GM18873 (cell line): ENCODE measurements around the gene RAB1A.
"Not testable (repeated sequence)": the region's sequence is repeated elsewhere in the genome, so short reads cannot be mapped to it uniquely, and the experiment has no call there.

Experiments used
- ATAC-seq: cut with Tn5 transposase; IDR thresholded peaks from one replicate; pipeline ENCODE4 v1.9.1; 2021; ENCODE audit warnings: mild to moderate bottlenecking, moderate library complexity, moderate number of reproducible peaks; ENCODE audit not compliant: unreplicated experiment, low FRiP score

Gene RAB1A

DNA sequence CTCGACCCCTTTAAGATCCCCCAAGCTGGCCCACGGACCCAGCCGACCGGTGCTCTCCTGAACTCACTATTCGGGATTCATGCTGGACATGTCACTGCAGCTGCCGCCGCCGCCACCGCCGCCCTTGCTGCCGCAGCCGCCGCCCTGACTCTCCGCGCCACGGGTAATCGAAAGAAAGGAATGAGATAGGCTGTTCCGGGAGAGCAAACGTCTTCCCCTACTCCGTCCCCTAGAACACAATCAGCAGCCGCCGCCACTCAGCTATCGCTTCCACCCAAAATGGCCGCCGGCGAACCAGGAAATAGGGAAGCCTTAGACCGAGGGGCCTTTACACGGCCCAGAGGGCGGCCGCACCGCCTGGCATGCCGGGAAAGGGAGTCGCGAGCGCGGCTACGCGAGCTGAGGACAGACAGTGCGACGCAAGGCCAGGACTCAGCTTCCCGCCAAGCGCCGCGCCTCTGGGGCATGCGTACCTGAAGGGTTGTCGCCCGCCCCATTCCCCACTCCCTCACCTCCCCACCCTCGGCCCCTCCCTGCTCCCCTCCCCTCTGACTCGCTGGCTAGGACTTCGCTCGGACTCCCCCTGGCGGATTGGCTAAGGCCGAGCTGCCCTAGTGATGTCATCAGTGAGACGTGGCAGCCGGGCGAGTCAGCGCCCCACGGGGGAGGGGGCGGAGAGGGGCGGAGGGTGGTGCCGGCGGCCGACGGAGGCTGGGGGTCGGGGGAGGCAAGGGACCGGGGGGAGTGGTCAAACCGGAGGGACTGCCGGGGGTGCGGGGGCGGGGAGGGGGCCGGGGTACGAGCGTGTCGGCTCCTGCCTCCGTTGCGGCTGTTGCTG lies at the start of gene RAB1A:
TSS of gene RAB1A (minus strand) at position 281 of the 838 bp plus-strand sequence. CDS start at position 90, 191 bp downstream.
- ATAC-seq, result peak; percentile 93

DNA sequence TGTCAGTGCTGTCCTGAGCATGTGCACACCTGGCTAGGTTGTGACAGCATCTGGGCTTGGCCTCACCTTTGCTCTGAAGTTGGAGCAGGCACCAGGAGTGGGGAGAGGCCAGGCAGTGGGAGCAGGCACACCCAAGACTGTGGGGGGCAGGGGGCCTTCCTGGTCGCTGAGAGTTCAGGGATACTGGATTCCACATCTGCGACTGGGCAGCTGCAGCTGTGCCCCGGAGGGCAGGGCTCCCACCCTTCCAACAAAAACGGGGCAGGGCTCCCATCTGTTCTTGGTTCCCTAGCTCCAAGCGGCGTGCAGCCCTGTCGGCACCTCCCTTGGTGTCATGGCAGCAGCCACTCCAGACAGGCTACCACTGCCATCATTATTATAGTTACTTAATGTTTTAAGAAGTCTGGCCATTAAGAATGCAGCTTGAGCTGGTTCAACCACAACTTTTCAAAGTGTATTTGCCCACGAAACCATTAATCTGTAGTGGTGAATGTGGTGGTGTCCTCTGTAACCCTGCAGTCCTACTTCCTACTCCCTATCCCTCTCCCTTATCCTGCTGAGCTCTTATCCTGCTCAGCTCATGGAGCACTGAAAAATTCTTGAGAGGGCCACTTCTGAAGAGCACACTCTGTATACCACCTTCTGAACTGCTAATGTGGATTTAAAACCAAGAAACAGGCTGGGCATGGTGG lies 48.0 kb upstream of the RAB1A start:
- ATAC-seq, result no peak

DNA sequence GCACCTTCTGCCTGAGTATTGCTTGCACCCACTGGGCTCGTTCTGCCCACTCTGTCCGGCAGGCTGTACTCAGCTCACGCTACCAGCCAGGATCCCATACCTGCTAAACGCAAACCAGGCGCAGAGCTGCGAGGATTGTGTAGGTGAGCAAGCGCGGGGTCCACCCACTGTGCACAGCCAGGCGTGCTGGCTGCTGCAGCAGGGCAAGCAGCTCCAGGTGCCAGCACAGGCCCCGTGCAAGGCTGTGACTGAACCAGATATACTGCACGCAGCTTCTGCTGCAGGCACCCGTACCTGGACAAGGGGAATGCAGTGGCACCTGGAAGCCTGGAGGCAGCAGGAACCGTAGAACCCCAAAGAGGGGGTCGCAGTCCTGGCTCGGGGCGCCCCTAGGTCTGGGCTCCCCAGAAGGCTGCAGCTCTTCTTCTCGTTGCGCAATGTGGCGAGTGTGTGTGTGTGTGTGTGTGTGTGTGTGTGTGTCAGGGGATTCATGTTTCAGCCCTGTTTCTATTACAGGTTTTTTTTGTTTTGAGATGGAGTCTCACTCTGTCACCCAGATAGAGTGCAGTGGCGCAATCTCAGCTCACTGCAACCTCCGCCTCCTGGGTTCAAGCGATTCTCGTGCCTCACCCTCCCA lies 46.1 kb upstream of the RAB1A start:
- no peak for ATAC-seq

DNA sequence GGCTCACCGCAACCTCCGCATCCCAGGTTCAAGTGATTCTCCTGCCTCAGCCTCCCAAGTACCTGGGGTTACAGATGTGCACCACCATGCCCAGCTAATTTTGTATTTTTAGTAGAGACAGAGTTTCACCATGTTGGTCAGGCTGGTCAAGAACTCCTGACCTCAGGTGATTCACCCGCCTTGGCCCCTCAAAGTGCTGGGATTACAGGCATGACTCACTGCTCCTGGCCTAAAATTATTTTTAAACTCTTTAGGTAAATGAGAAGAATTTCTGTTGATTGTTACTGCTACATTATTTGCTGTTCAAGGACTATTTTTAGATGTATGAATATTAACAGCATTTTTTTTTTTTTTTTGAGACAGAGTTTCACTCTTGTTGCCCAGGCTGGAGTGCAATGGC lies 44.1 kb upstream of the RAB1A start:
- not testable (repeated sequence) for ATAC-seq

DNA sequence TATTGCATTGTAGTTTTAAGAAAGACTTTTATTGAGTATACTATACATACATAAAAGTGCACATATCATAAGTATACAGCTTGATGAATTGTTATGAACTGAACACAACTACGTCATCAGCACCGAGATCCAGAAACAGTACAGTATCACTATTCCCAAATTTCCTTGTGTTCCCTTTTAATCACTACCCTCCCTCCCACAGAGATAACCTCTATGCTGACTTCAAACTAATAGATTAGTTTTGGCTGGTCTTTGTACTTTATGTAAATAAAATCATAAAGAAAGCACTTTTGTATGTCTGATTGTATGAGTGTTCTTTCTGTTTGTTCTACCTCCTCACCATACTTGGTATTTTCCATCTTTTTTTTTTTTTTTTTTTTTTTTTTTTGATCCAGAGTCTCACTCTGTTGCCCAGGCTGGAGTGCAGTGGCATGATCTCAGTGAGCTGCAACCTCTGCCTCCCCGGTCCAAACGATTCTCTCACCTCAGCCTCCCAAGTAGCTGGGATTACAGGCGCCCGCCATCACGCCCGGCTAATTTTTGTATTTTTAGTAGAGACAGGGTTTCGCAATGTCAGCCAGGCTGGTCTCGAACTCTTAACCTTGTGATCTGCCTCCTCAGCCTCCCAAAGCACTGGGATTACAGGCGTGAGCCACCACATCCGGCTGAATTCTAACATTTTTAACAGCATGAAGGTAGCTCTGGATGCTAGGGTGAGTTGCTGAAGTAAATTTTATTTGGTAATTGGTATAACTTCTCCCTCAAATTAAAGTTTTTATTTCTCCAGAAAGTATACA lies 43.3 kb upstream of the RAB1A start:
- no peak for ATAC-seq

DNA sequence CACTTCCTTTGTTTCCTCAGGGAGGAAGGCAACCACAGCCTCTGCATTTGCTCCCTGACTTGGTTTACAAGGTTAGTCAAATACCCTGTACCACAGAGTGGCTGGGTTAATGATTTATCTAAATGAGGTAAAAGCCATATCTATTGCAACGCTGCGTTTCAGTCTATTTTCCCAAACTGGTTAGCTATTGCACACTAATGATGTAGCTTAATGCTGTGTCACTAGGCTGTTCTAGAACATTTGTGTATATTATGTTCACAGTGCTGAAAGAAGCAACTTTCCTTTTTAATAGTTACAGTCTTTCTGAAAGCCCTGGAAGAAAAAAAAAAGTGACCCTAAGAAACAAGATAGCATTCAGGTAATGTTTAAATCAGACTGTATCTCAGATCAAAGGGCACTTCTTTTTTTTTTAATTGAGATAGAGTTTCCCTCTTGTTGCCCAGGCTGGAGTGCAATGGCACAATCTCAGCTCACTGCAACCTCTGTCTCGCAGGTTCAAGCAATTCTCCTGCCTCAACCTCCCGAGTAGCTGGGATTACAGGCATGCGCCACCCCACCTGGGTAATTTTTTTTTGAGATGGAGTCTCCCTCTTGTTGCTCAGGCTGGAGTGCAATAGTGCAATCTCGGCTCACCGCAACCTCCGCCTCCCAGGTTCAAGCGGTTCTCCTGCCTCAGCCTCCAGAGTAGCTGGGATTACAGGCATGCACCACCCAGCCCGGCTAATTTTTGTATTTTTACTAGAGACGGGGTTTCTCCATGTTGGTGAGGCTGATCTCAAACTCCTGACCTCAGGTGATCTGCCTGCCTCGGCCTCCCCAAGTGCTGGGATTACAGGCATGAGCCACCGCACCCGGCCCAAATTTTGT lies 40.9 kb upstream of the RAB1A start:
- ATAC-seq, result not testable (repeated sequence)

DNA sequence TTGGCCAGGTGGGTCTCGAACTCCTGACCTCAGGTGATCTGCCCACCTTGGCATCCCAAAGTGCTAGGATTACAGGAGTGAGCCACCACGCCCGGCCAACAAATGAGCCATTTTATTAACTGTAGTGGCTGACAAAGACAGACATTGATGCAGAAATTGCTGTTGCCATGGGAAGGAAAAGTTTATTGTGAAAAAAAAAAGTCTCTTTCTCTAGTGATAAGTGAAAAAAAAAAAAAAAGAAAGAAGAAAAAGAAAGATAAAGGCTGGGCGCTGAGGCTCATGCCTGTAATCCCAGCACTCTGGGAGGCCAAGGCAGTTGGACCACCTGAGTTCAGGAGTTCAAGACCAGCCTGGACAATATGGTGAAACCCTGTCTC lies 39.8 kb upstream of the RAB1A start:
- ATAC-seq, result no peak

DNA sequence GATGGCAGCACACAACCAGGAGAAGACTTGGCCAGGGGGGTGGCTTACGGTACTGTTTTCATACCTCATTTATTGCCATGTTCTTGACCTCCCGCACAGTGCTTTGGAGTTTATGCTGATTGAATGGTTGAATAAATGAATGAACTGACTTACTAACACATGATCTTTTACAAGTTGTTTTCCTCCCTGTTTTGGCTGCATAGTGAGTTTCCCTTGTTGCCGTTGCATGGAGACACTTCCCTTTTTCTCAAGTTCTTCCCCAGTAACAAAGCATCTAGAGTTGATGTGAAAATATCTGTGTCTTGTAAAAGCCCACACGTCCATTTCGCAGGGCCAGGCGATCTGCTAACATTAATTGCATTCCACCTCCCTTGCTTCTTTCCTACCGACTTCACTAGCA lies 35.7 kb upstream of the RAB1A start:
- no peak for ATAC-seq

DNA sequence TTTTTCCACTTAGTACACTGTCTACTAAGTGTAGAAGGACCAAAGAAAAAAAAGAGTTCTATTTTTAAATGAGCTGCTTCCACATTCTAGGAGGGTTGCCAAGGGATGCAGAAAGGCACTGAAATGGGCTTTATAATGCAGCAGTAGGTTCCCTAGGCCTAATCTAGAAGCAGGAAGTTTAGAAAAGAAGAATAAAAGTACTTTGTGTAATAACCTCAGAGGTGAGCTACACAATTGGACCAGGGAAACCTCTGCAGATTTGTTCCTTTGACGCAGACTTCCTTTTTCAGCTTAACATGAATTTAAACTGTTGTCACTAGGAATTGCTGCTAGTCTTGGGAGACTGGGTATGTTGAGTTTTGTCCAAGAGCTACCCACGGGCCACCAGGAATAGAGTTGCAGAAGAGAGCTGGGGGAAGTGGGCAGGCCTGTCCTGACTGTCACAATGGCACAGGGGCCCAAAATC lies 34.6 kb upstream of the RAB1A start:
- no peak for ATAC-seq

DNA sequence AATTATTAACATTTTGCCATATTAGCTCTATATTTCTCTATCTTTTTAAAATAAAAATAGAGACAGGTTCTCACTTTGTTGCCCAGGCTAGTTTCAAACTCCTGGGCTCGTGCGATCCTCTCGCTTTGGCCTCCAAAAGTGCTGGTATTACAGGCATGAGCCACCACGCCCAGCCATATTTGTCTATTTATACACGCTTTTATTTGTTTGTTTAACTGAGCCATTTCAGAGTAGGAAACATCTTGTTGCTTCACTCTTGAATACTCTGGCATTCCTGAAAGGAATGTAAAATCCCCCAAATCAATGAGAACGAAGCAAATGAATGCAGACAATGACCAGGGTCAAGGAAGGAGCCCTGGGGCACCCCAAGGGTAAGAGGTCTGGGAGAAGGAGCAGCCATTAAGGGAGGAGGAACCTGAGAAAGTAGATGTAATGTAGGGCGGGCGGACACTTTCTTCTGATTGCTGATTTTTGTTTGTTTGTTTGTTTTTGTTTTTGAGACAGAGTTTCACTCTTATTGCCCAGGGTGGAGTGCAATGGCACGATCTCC lies 31.7 kb upstream of the RAB1A start:
- ATAC-seq, result no peak

DNA sequence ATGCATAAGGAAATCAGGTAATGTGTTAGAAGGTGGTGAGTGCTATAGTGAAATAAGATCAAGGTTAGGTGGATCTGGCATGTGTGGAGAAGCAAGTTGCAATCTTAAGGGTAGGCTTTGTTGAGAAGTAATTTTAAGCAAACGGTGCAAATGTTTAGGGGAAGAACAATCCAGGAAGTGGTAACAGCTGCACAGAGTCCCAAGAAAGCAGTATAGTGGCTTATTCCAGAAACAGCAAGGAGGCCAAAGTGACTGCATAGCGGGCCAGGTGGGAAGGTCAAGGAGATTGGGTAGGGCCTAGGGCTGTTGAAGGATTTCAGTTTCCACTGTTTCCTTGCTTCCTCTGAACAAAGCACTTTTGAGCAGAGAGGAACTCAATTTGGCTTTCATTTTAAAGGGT lies 30.0 kb upstream of the RAB1A start:
- no peak for ATAC-seq

DNA sequence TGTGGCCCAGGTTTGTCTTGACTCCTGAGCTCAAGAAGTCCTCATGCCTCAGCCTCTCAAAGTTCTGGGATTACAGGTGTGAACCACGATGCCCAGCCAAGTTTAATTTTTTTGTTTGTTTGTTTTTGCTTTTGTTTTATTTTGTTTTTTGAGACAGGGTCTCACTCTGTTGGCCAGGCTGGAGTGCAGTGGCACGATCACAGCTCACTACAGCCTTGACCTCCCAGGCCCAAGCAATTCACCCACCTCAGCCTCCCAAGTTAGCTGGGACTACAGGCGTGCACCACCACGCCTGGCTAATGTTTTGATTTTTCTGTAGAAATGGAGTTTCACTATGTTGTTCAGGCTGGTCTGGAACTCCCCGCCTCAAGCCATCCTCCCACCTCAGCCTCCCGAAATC lies 29.4 kb upstream of the RAB1A start:
- ATAC-seq, result no peak

DNA sequence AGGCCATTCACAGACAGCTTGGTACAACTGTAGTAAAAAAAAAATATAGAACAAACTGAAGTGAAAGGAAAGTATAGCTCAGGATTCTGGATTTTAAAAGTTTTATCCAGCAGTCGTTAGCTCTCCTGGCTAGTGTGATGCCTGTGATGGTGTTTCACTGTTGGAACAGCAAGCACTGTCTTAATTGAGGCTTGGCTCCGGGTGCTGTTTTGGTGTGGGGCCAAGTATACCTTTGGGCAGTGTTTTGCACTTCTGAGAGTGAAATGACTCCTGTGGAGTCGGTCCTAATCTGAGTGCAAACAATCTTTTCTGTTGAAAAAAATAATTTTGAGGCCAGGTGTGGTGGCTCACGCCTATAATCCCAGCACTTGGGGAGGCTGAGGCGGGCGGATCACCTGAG lies 28.7 kb upstream of the RAB1A start:
- no peak for ATAC-seq

DNA sequence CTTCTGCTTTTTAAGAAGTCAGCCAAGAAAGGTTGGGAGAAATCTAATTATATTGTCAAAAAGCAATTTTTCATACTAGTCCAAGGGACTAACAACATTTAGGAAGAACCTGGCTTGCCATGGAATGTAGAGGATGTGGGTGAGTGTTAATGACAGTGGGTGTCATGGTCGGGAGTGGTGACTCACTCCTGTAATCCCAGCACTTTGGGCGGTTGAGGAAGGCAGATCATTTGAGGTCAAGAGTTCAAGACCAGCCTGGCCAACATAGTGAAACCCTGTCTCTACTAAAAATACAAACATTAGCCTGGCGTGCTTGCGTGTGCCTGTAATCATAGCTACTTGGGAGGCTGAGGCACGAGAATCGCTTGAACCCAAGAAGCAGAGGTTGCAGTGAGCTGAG lies 27.9 kb upstream of the RAB1A start:
- ATAC-seq, result not testable (repeated sequence)

DNA sequence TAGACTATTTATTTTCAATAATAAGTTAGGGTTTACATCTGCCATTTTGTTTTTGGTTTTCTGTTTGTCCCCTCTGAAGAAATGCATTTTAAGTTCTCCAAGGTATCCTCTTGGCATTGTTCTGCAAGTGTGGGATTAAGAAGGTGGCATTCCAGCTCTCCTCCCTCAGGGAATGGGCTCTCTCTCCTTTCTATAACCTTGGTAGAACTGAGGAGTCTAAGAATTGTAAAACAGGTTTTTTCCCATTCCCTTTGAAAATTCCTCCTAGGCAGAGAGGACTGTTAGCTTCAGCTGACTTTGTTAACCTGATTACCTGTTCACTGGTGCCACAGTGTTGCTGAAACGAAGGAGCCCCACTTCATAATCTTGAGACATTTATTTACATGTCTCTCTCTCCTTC lies 26.1 kb upstream of the RAB1A start:
- no peak for ATAC-seq

DNA sequence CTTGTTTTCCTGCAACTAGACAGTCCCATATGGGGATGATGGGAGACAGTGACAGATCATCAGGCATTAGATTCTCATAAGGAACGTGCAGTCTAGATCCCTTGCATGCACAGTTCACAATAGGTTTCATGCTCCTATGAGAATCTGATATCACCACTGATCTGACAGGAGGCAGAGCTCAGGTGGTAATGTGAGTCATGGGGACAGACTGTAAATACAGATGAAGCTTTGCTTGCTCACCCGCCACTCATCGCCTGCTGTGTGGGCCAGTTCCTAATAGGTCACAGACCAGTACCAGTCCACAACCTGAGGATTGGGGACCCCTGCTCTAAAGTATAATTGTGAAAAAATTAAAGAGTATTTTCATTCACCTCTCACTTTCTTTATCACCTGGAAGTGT lies 23.6 kb upstream of the RAB1A start:
- no peak for ATAC-seq

DNA sequence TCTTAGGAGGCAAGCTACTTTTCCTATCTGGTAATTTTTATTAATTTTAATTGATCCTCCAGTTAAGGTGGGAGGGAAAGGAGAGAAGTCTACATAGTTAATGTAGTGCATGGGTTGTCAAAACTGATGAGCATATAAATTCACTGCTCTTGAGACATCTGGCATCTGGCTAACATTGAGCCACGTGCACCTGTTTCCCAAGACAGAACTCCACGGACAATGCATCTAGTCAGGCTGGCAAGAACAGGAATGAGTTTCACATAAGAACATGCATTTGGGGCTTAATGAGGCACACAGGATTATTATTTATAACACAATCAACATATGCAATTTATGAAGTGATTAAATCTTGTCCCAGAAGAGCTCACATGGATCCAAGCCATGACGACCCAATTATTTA lies 16.2 kb upstream of the RAB1A start:
- ATAC-seq, result no peak

DNA sequence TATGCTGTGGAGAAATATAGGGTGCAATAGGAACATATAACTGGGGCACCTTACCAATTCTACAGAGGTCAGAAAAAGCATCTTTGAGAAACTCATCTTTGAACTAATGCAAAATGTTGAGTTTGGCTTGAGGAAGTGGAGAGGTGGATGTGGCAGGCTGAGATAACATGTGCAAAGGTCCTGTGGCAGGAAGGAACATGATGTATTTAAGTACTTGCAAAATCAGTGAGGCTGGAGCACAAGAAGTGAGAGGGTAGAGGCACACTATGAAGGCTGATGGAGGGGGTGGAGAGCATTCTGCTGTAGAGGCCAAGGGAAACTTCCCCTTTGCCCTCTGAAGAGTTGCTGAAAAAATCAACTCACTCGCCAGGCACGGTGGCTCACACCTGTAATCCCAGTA lies 14.7 kb upstream of the RAB1A start:
- no peak for ATAC-seq

DNA sequence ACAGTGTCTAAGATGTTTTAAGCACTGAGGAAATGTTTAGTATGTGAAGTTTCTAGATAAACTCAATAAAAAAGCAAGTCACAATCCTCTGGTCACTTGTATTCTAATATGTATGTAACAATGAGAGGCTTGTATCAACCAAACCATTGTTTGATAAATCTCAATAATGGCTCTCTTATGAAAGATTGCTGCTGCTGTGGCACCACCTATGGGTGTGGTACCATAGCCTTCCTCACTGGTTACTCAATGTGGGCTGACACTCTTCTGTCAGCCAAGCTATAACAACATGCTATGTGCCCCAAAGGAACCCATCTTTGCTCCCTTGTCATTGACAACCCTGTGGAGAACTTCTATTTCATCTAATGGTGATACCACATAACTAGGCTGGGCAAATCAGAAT lies 12.6 kb upstream of the RAB1A start:
- ATAC-seq, result no peak
